Kidney (tissue), 14 donors: ENCODE measurements around the gene FBXO48. TPM values are rescaled to one million over a fixed set of nuclear protein-coding genes. Genes with fewer than 3 reads are reported as not detected.

Source experiments
- DNase-seq, 5 donors: peaks; one replicate each; pipeline ENCODE4 v3.0.0-alpha.2; 2013 to 2020
- FAIRE-seq: peaks from 2 replicates; lab custom pipeline; 2012; peaks lifted over from hg19 to GRCh38; lab: Jason Lieb, UNC
- H3K27ac ChIP-seq, 2 donors: one replicate each; pipeline ENCODE4 v1.7.0; 2013; ENCODE audit warnings: low read depth in 2 of 2, low read length in 2 of 2, inconsistent platforms in 1 of 2
- H3K27me3 ChIP-seq: one replicate; pipeline ENCODE4 v1.7.1; 2013; ENCODE audit warnings: low read length, inconsistent platforms; ENCODE audit not compliant: control insufficient read depth, insufficient read depth
- H3K36me3 ChIP-seq, 3 donors: one replicate each; pipeline versions ENCODE4 v1.7.0 to v1.7.1; 2013; ENCODE audit warnings: low read length in 3 of 3, control low read depth in 1 of 3, inconsistent platforms in 1 of 3; ENCODE audit not compliant: insufficient read depth in 3 of 3, control insufficient read depth in 2 of 3
- H3K4me1 ChIP-seq, 3 donors: one replicate each; pipeline versions ENCODE4 v1.7.0 to v1.7.1; 2013; ENCODE audit warnings: low read length in 3 of 3, inconsistent platforms in 1 of 3, low read depth in 1 of 3; ENCODE audit not compliant: control insufficient read depth in 2 of 3, insufficient read depth in 2 of 3
- H3K4me3 ChIP-seq, 3 donors: one replicate each; pipeline versions ENCODE4 v1.7.0 to v1.8.1; 2013; ENCODE audit warnings: low read length in 3 of 3, control low read depth in 1 of 3, inconsistent platforms in 1 of 3
- H3K9ac ChIP-seq, 3 donors: one replicate each; pipeline versions ENCODE4 v1.7.0 to v1.7.1; 2013; ENCODE audit warnings: low read length in 3 of 3, control low read depth in 1 of 3, inconsistent platforms in 1 of 3
- H3K9me3 ChIP-seq, 3 donors: one replicate each; pipeline versions ENCODE4 v1.7.0 to v1.7.1; 2013; ENCODE audit warnings: low read length in 3 of 3, control low read depth in 1 of 3, inconsistent platforms in 1 of 3; ENCODE audit not compliant: control insufficient read depth in 2 of 3, insufficient read depth in 1 of 3
- intact Hi-C: fragments of 100-400 bp; cut with DNase I; formaldehyde crosslinking; loops from one replicate; pipeline ENCODE4 v1.11.1; 2022
- polyA plus RNA-seq: library from polyadenylated mRNA; stranded (reverse); fragments of 350-450 nt; fragmentation: Illumina TruSeq; extraction: RNeasy Lipid Tissue Mini Kit (QIAGEN cat#74804); gene quantifications from one replicate; pipeline ENCODE4 v1.2.3, GENCODE V29; 2014; ENCODE audit warnings: low read depth, low replicate concordance; ENCODE audit not compliant: insufficient read depth
- total RNA-seq: library from RNA; stranded (reverse); fragmentation: NEBNext Ultra II Directional; extraction: Animal tissue kit (Norgen Biotek cat#: 25700); gene quantifications from one replicate; pipeline ENCODE4 v1.2.1, GENCODE V29; 2021
- TF ChIP-seq, protein P1 (sequence below): IDR thresholded peaks from 3 replicates; pipeline ENCODE4 v1.5.1; 2012; ENCODE audit warnings: mild to moderate bottlenecking, moderate library complexity, borderline replicate concordance; ENCODE audit not compliant: insufficient read depth; ENCODE audit errors: extremely low read depth
- donor health status: control.
- donor health status: control.
- donor health status: control.
- donor health status: control.
- donor health status: control.
- donor health status: DM: yes; HTN: yes; CAD: no.
- donor health status: Normal renal cell carcinoma (clear cell type).

FBXO48 gene
- total and polyA plus RNA-seq, 2 donors from 2014 or later, result 0.86 to 1.3 TPM

DNA sequence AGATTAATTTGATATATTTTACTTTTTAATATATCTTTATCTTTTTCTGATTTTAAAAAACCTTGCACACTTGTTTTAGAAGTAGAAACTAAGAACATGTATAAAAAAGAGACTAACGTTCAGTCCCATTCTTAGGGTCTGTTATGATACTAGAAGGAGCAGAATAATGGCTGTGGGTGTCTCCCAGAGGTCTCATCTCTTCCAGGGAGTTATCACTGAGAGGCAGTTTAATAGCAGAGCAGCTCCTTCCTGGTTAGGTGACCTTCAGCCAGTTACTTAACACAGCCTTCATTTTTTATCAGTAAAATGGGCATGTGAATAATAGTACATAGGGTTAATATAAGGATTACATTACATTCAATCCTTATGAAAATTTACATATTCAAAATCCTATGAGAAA, 40.6 kb downstream of the FBXO48 start:
- H3K4me1 ChIP-seq, result no peaks in the 10 kb centered on the region
- H3K4me3 ChIP-seq, result no peak overlapping the region
- intact Hi-C loops, result no loop called here
- FAIRE-seq (no peak), DNase-seq (no peak)
- H3K27ac ChIP-seq, result no peak overlapping the region
- H3K27me3 ChIP-seq, result no peaks in the 10 kb centered on the region
- no peaks in the 10 kb centered on the region for H3K36me3 ChIP-seq
- no peaks in the 10 kb centered on the region for H3K9me3 ChIP-seq
- TF ChIP-seq, protein P1, sequence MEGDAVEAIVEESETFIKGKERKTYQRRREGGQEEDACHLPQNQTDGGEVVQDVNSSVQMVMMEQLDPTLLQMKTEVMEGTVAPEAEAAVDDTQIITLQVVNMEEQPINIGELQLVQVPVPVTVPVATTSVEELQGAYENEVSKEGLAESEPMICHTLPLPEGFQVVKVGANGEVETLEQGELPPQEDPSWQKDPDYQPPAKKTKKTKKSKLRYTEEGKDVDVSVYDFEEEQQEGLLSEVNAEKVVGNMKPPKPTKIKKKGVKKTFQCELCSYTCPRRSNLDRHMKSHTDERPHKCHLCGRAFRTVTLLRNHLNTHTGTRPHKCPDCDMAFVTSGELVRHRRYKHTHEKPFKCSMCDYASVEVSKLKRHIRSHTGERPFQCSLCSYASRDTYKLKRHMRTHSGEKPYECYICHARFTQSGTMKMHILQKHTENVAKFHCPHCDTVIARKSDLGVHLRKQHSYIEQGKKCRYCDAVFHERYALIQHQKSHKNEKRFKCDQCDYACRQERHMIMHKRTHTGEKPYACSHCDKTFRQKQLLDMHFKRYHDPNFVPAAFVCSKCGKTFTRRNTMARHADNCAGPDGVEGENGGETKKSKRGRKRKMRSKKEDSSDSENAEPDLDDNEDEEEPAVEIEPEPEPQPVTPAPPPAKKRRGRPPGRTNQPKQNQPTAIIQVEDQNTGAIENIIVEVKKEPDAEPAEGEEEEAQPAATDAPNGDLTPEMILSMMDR, result no peak
- no peak overlapping the region for H3K9ac ChIP-seq

DNA sequence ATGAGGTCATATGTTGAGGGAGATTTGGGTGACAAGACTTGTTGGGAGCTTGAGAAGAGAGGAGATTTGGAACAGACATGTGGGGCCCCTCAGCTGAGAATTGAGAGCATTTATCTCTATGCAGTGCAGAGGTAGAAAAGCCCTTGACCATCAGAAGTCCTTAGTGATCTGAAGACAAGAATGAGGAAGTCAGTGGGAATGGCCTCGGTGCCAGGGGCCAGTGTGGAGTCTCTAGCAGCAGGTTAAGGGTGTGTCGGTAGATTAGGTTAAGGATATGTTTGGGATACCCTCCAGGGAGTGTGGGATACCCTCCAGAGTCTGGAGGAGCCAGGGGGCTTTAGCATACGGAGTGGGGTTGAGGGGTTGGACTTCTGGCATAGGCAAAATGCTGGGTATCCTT, 41.6 kb downstream of the FBXO48 start:
- Histone ChIP-seq H3K9me3 (no peaks in the 10 kb centered on the region), H3K27me3 (no peaks in the 10 kb centered on the region), H3K9ac (no peak overlapping the region), H3K36me3 (no peaks in the 10 kb centered on the region), H3K4me3 (no peak overlapping the region), H3K4me1 (no peaks in the 10 kb centered on the region), H3K27ac (no peak overlapping the region)
- TF ChIP-seq, protein P1, result no peak
- DNase-seq (no peak), FAIRE-seq (no peak)
- intact Hi-C loops, result no loop called here

DNA sequence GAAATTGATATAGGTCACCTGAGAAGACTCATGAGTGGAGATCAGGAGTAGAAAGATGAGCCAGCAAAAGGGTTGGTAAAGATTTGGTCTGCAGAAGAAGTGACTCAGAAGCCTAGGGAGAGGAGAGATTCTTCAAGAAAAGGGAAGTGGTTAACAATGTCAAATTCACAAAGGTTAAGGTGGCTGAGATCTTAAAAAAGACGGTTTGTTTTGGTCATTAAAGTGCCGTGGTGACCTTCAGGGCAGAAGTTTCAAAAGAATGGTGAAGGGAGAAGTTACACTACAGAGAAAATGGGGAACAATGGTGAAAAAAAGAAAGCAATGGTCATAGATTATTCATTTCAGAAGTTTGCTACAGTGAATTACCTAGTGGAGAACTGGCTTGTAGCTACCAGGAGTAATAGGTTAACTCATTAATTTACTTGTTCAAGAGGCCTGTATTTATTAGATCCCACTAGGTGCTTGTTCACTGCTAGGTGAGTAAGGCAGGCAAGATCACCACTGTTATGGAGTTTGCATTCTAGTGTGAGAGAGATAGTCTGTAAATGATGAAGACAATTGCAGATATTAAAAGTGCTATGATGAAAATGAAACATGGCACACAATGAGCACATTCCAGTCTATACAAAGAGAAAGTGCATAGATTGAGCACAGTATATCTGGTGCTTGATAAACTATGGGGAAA, 43.0 kb downstream of the FBXO48 start:
- DNase-seq, result no peak
- no peaks in the 10 kb centered on the region for H3K4me1 ChIP-seq
- H3K27me3 ChIP-seq, result no peaks in the 10 kb centered on the region
- H3K36me3 ChIP-seq, result no peaks in the 10 kb centered on the region
- no peak overlapping the region for H3K4me3 ChIP-seq
- no peak overlapping the region for H3K9ac ChIP-seq
- H3K9me3 ChIP-seq, result no peaks in the 10 kb centered on the region
- H3K27ac ChIP-seq, result no peak overlapping the region
- intact Hi-C loops, result no loop called here
- FAIRE-seq, result no peak
- TF ChIP-seq, protein P1, result no peak
